Raji (cell line): ENCODE results near the gene CPNE6.

Experiments
- POLR2A ChIP-seq: IDR thresholded peaks from 2 replicates; pipeline ENCODE4 v1.6.1; 2011; ENCODE audit warnings: low read depth, low read length, control low read depth; ENCODE audit not compliant: insufficient read depth

CPNE6 gene

GRCh38 chr14:24055971-24056799 lies 15.2 kb upstream of the CPNE6 start:
- TF ChIP-seq POLR2A: no peak

GRCh38 chr14:24056800-24057184 lies 14.6 kb upstream of the CPNE6 start:
- no peak for TF ChIP-seq POLR2A

GRCh38 chr14:24057271-24057670 lies 14.1 kb upstream of the CPNE6 start:
- TF ChIP-seq POLR2A: no peak

- no peak for TF ChIP-seq POLR2A
Observed at GRCh38 chr14:24057867-24058259, 13.5 kb upstream of the CPNE6 start.

- TF ChIP-seq POLR2A: no peak
Observed at GRCh38 chr14:24058260-24058950, 13.0 kb upstream of the CPNE6 start.

- TF ChIP-seq POLR2A: no peak
Observed at GRCh38 chr14:24058951-24059475, 12.3 kb upstream of the CPNE6 start.

- TF ChIP-seq POLR2A: no peak
Observed at GRCh38 chr14:24059841-24060388, 11.4 kb upstream of the CPNE6 start.

GRCh38 chr14:24060443-24060842 lies 10.9 kb upstream of the CPNE6 start:
- TF ChIP-seq POLR2A: no peak

GRCh38 chr14:24060984-24061913 lies 10.1 kb upstream of the CPNE6 start:
- TF ChIP-seq POLR2A: no peak

GRCh38 chr14:24062216-24062980 lies 9.0 kb upstream of the CPNE6 start:
- no peak for TF ChIP-seq POLR2A

GRCh38 chr14:24063263-24063836 lies 8.0 kb upstream of the CPNE6 start:
- no peak for TF ChIP-seq POLR2A

GRCh38 chr14:24064091-24064795 lies 7.1 kb upstream of the CPNE6 start:
- TF ChIP-seq POLR2A: no peak

- TF ChIP-seq POLR2A: no peak
Observed at GRCh38 chr14:24064856-24065255, 6.5 kb upstream of the CPNE6 start.
